ENCODE data around the gene DHRS7. TPM values are rescaled to one million over a fixed set of nuclear protein-coding genes. Genes with fewer than 3 reads are reported as not detected.
"Not testable (repeated sequence)": the region's sequence is repeated elsewhere in the genome, so short reads cannot be mapped to it uniquely, and the experiment has no call there.

DHRS7 gene
- polyA plus RNA-seq, 3 donors from 2014 or later: 415 to 674 (median 485) TPM

DNA sequence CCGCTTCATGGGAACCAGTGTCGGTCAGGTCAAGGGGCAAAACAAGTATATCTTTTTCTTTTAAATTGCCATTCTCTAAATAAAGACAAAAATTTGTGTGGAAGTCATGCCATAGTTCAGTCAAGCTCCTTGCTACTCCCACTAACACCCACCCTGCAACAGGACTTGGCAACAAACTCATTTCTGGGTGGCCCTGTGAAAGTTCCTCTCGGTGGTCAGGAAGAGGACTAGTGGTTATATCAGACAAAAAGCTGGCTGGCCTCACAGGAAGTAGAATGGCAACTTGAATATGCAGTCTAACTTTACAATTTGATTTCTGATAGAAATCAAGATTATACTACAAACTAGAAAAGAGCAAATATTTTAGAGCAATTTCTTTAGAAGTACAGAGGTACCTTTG, 11.2 kb downstream of the DHRS7 start:
- Mint-ChIP-seq H3K36me3 (peaks cover 31 to 46% (median 35%) of the 10 kb centered on the region in 3 donors), H3K4me3 (peak overlapping the region; percentile 66 to 85 (median 83)), H3K4me1 (peaks cover 83 to 86% of the 10 kb centered on the region in 2 donors), H3K27me3 (ENCODE audit: low read depth in 3 of 3) (peaks cover 0 to 2% (median 0%) of the 10 kb centered on the region in 3 donors), H3K27ac (peak overlapping the region; percentile 96 to 99 (median 98)), H3K9me3 (no peaks in the 10 kb centered on the region)
- DNase-seq: peak; percentile 55 to 60 (median 57)

DNA sequence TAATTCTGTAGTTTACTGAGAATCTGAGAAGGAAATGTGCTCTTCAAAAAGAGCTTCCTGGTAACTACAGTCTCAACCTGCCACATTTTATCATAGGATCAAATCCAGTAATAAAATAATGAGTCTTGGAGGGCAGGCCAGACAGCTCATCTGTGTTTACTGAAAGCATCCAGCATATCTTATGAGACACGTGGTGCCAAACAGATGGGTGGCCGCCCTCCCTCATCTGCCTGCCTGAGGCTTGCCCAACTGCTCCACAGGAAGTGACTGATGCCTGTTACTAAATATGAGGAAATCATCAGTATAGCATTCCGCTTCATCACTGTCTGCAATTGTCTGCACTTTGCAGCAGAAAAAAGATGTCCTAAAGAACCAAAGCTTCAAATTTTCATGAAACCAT, 13.5 kb downstream of the DHRS7 start:
- no peaks in the 10 kb centered on the region for H3K9me3 Mint-ChIP-seq
- peak; percentile 73 to 77 (median 76) for DNase-seq
- peaks cover 64 to 69% of the 10 kb centered on the region in 2 donors for H3K4me1 Mint-ChIP-seq
- H3K4me3 Mint-ChIP-seq: peak overlapping the region; percentile 66 to 77 (median 71)
- H3K27ac Mint-ChIP-seq: peak overlapping the region; percentile 97 to 99 (median 98)
- peaks cover 28 to 53% (median 35%) of the 10 kb centered on the region in 3 donors for H3K36me3 Mint-ChIP-seq
- H3K27me3 Mint-ChIP-seq (ENCODE audit: low read depth in 3 of 3): peaks cover 0 to 2% (median 0%) of the 10 kb centered on the region in 3 donors

DNA sequence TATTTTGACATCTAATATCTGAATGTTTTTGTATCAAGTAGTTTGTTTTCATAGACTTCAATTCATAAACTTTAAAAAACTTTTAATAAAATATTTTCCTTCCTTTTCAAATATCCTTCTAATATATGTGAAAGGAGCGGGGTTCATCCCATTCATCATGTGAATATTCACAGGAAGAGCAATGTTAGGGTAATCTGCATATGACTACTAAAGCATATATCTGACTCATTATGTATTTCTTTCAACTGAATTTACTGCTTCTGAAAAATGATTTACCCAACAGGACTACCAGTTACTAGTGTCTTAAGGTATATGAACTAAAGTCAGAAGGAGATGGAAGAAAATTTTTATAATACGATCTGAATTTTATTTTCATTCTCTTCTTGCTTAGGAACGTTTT, 30.5 kb downstream of the DHRS7 start:
- peaks cover 5 to 29% (median 13%) of the 10 kb centered on the region in 3 donors for H3K36me3 Mint-ChIP-seq
- no peak overlapping the region for H3K27ac Mint-ChIP-seq
- DNase-seq: no peak
- peaks cover 0 to 2% (median 0%) of the 10 kb centered on the region in 3 donors for H3K27me3 Mint-ChIP-seq (ENCODE audit: low read depth in 3 of 3)
- peaks cover 0 to 10% of the 10 kb centered on the region in 2 donors for H3K4me1 Mint-ChIP-seq
- H3K9me3 Mint-ChIP-seq: no peaks in the 10 kb centered on the region
- H3K4me3 Mint-ChIP-seq: no peak overlapping the region

- Mint-ChIP-seq H3K4me3 (no peak overlapping the region), H3K4me1 (peaks cover 0 to 10% of the 10 kb centered on the region in 2 donors), H3K27ac (peak overlapping the region in 4 of 6 donors; percentile 1 to 54 (median 32)), H3K9me3 (no peaks in the 10 kb centered on the region), H3K36me3 (peaks cover 7 to 33% (median 16%) of the 10 kb centered on the region in 3 donors), H3K27me3 (ENCODE audit: low read depth in 3 of 3) (peaks cover 0 to 2% (median 0%) of the 10 kb centered on the region in 3 donors)
- DNase-seq: no peak
These were observed 31.7 kb downstream of the DHRS7 start for GRCh38 chr14:60133487-60133886.

DNA sequence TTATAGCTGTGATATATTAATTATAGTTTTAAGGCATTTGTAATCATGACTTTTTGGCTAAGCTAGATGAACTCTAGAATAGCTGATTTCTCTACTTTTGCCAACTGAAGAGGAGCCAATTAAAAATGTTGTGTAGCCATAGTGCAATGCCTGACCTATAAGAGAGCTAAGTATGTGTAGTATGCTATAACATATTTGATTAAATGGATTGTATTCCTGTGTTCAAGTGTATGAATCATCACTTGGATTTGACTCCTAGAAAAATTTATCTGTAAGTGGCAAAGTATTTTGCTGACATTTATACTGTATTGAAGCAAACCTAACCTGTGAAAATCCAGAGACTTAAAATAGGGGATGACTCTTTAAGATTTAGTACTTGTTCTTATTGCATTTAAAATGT, 39.3 kb downstream of the DHRS7 start:
- peaks cover 0 to 8% of the 10 kb centered on the region in 2 donors for H3K4me1 Mint-ChIP-seq
- DNase-seq: no peak
- H3K36me3 Mint-ChIP-seq: peaks cover 51 to 68% (median 51%) of the 10 kb centered on the region in 3 donors
- peaks cover 0 to 3% (median 0%) of the 10 kb centered on the region in 3 donors for H3K27me3 Mint-ChIP-seq (ENCODE audit: low read depth in 3 of 3)
- H3K27ac Mint-ChIP-seq: no peak overlapping the region
- no peak overlapping the region for H3K4me3 Mint-ChIP-seq
- H3K9me3 Mint-ChIP-seq: no peaks in the 10 kb centered on the region

DNA sequence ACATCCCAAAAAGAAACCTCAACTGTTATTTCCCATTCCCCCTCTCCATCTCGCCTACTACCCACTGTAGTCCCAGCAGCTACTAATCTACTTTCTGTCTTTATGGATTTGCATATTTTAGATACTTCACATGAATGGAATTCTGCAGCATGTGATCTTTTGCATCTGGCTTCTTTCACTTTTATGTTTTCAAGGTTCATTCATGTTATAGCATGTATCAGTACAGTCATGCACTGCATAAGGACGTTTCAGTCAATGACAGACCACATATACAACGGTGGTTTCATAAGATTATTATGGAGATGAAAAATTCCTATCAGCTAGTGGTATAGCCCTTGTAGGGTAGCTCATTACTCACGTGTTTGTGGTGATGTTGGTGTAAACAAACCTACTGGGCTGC, 49.0 kb downstream of the DHRS7 start:
- H3K9me3 Mint-ChIP-seq: no peaks in the 10 kb centered on the region
- no peak for DNase-seq
- H3K27ac Mint-ChIP-seq: peak overlapping the region in 1 of 6 donors; percentile 7
- H3K36me3 Mint-ChIP-seq: peaks cover 19 to 25% (median 24%) of the 10 kb centered on the region in 3 donors
- no peak overlapping the region for H3K4me3 Mint-ChIP-seq
- H3K4me1 Mint-ChIP-seq: peaks cover 5 to 30% of the 10 kb centered on the region in 2 donors
- peaks cover 0 to 2% (median 0%) of the 10 kb centered on the region in 3 donors for H3K27me3 Mint-ChIP-seq (ENCODE audit: low read depth in 3 of 3)

DNA sequence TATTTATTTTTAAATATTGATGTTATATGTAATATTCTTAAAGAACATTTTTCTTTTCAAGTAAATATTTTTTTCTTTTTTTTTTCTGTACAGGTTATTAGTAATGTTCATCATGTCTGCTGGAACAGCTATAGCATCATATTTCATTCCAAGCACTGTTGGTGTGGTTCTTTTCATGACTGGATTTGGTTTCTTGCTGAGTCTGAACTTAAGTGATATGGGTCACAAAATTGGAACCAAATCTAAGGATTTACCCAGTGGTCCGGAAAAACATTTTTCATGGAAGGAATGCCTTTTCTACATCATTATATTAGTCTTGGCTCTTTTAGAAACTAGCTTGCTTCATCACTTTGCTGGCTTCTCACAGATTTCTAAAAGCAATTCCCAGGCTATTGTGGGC, 50.3 kb downstream of the DHRS7 start:
- Mint-ChIP-seq H3K27ac (peak overlapping the region in 1 of 6 donors; percentile 43), H3K36me3 (peaks cover 15 to 24% (median 20%) of the 10 kb centered on the region in 3 donors)

DNA sequence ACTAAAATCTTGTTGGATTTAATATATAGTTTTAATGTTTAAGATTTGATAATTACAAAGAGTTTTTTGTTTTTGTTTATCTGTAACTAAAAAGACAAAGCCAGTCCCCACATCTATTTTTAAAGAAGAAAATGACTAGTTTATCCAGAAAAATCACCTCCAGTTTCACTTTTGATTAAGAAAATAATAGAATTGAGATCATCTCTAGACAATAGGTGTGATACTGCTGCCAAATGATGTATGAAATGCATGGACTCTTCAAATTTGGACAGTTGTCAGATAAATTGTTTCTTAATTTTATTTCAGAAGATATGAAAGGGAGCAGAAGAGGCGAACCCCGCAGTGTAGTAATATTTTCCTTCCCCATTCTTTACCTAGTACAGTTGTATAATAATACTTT, 53.5 kb downstream of the DHRS7 start:
- Mint-ChIP-seq H3K4me1 (peaks cover 16 to 68% of the 10 kb centered on the region in 2 donors), H3K36me3 (peaks cover 6 to 10% (median 9%) of the 10 kb centered on the region in 3 donors), H3K27me3 (ENCODE audit: low read depth in 3 of 3) (peaks cover 0 to 2% (median 0%) of the 10 kb centered on the region in 3 donors), H3K9me3 (no peaks in the 10 kb centered on the region), H3K27ac (peak overlapping the region in 1 of 6 donors; percentile 25), H3K4me3 (no peak overlapping the region)
- DNase-seq: no peak

More for the DNA sequence above, 50.3 kb downstream of the DHRS7 start:
- Mint-ChIP-seq H3K27me3 (ENCODE audit: low read depth in 3 of 3) (peaks cover 0 to 2% (median 0%) of the 10 kb centered on the region in 3 donors), H3K4me3 (no peak overlapping the region), H3K4me1 (peaks cover 12 to 43% of the 10 kb centered on the region in 2 donors), H3K9me3 (no peaks in the 10 kb centered on the region)
- DNase-seq: no peak

- H3K27me3 Mint-ChIP-seq (ENCODE audit: low read depth in 3 of 3): no peaks in the 10 kb centered on the region
- peak overlapping the region in 4 of 6 donors; percentile 14 to 71 (median 50) for H3K27ac Mint-ChIP-seq
- H3K36me3 Mint-ChIP-seq: peaks cover 3 to 9% (median 6%) of the 10 kb centered on the region in 3 donors
- no peak for DNase-seq
- no peaks in the 10 kb centered on the region for H3K9me3 Mint-ChIP-seq
- H3K4me3 Mint-ChIP-seq: no peak overlapping the region
- peaks cover 28 to 86% of the 10 kb centered on the region in 2 donors for H3K4me1 Mint-ChIP-seq
These were observed 57.7 kb downstream of the DHRS7 start for GRCh38 chr14:60107477-60107876.

GRCh38 chr14:60106339-60106738, 58.9 kb downstream of the DHRS7 start:
- Mint-ChIP-seq H3K36me3 (peaks cover 3 to 9% (median 9%) of the 10 kb centered on the region in 3 donors), H3K4me3 (no peak overlapping the region), H3K9me3 (no peaks in the 10 kb centered on the region), H3K27ac (peak overlapping the region in 4 of 6 donors; percentile 0 to 68 (median 37)), H3K4me1 (peaks cover 30 to 87% of the 10 kb centered on the region in 2 donors), H3K27me3 (ENCODE audit: low read depth in 3 of 3) (no peaks in the 10 kb centered on the region)
- DNase-seq: no peak

- no peak for DNase-seq
- Mint-ChIP-seq H3K4me1 (peaks cover 45 to 90% of the 10 kb centered on the region in 2 donors), H3K4me3 (no peak overlapping the region), H3K36me3 (peaks cover 7 to 11% (median 10%) of the 10 kb centered on the region in 3 donors), H3K27me3 (ENCODE audit: low read depth in 3 of 3) (peaks cover 0 to 2% (median 0%) of the 10 kb centered on the region in 3 donors), H3K27ac (peak overlapping the region; percentile 24 to 96 (median 41)), H3K9me3 (no peaks in the 10 kb centered on the region)
These were observed 62.8 kb downstream of the DHRS7 start for GRCh38 chr14:60102389-60102788.

DNA sequence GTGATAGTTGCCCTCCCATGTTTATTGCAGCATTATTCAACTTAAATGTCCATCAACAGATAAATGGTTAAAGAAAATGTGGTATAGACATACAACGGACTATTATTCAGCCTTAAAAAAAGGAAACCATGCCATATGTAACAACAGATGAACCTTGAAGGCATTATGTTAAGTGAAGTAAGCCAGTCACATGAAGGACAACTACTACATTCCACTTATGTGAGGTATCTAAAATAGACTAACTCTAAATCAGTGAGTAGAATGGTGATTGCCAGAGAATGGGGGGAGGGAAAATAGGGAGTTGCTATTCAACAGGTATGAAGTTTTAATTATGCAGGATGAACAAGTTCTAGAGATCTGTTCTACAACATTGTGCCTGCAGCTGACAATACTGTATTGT, 63.4 kb downstream of the DHRS7 start:
- Mint-ChIP-seq H3K4me3 (no peak overlapping the region), H3K36me3 (peaks cover 7 to 11% (median 10%) of the 10 kb centered on the region in 3 donors), H3K27ac (peak overlapping the region in 1 of 6 donors; percentile 96), H3K4me1 (peaks cover 47 to 91% of the 10 kb centered on the region in 2 donors), H3K27me3 (ENCODE audit: low read depth in 3 of 3) (peaks cover 0 to 2% (median 0%) of the 10 kb centered on the region in 3 donors), H3K9me3 (no peaks in the 10 kb centered on the region)
- no peak for DNase-seq

- Mint-ChIP-seq H3K36me3 (peaks cover 7 to 11% (median 10%) of the 10 kb centered on the region in 3 donors), H3K4me1 (peaks cover 55 to 90% of the 10 kb centered on the region in 2 donors), H3K27ac (peak overlapping the region; percentile 88 to 99 (median 94)), H3K4me3 (peak overlapping the region; percentile 67 to 80 (median 70))
- peak; percentile 10 to 31 (median 22) for DNase-seq
- not testable (repeated sequence) for H3K27me3 Mint-ChIP-seq (ENCODE audit: low read depth in 3 of 3); H3K9me3 Mint-ChIP-seq
These were observed 65.3 kb downstream of the DHRS7 start for GRCh38 chr14:60099855-60100254.

GRCh38 chr14:60097974-60098373, 67.2 kb downstream of the DHRS7 start:
- H3K4me3 Mint-ChIP-seq: no peak overlapping the region
- peaks cover 0 to 2% (median 0%) of the 10 kb centered on the region in 3 donors for H3K27me3 Mint-ChIP-seq (ENCODE audit: low read depth in 3 of 3)
- H3K36me3 Mint-ChIP-seq: peaks cover 7 to 11% (median 10%) of the 10 kb centered on the region in 3 donors
- no peak for DNase-seq
- H3K27ac Mint-ChIP-seq: peak overlapping the region; percentile 45 to 96 (median 70)
- peaks cover 65 to 92% of the 10 kb centered on the region in 2 donors for H3K4me1 Mint-ChIP-seq
- H3K9me3 Mint-ChIP-seq: no peaks in the 10 kb centered on the region

Data from immature natural killer cell (primary cell).